Hepatocyte (in vitro differentiated cells): ENCODE data around the gene SCARF2. TPM values are rescaled to one million over a fixed set of nuclear protein-coding genes. Genes with fewer than 3 reads are reported as not detected.

Experiments used
- DNase-seq: peaks from one replicate; pipeline ENCODE4 v3.0.0-alpha.2; 2016; ENCODE audit warnings: low spot score
- H2AFZ ChIP-seq: fragments of 200-600 bp; sonication (generic); 2 replicates; pipeline ENCODE4 v1.6.0; 2016; ENCODE audit warnings: antibody characterized with exemption, mild to moderate bottlenecking
- H3K27ac ChIP-seq: fragments of 200-600 bp; sonication (generic); 2 replicates; pipeline ENCODE4 v1.5.1; 2016; ENCODE audit warnings: mild to moderate bottlenecking
- H3K27me3 ChIP-seq: fragments of 200-600 bp; sonication (generic); 2 replicates; pipeline ENCODE4 v1.6.1; 2016
- H3K36me3 ChIP-seq: fragments of 200-600 bp; sonication (generic); replicated peaks from 2 replicates; pipeline ENCODE4 v1.5.1; 2016; ENCODE audit warnings: low read depth; ENCODE audit not compliant: insufficient read depth
- H3K4me1 ChIP-seq: fragments of 200-600 bp; sonication (generic); 2 replicates; pipeline ENCODE4 v1.5.1; 2016; ENCODE audit warnings: mild to moderate bottlenecking, moderate library complexity; ENCODE audit not compliant: insufficient read depth
- H3K4me2 ChIP-seq: fragments of 200-600 bp; sonication (generic); 2 replicates; pipeline ENCODE4 v1.6.0; 2016
- H3K4me3 ChIP-seq: fragments of 200-600 bp; sonication (generic); 2 replicates; pipeline ENCODE4 v1.5.1; 2016; ENCODE audit warnings: mild to moderate bottlenecking
- H3K79me2 ChIP-seq: fragments of 200-600 bp; sonication (generic); 2 replicates; pipeline ENCODE4 v1.6.0; 2017; ENCODE audit warnings: mild to moderate bottlenecking
- H3K9me2 ChIP-seq: fragments of 200-600 bp; sonication (generic); replicated peaks from 2 replicates; pipeline ENCODE4 v1.6.0; 2017; ENCODE audit warnings: mild to moderate bottlenecking; ENCODE audit not compliant: insufficient read depth
- H3K9me3 ChIP-seq: fragments of 200-600 bp; sonication (generic); 2 replicates; pipeline ENCODE4 v1.5.1; 2016; ENCODE audit warnings: low read depth, mild to moderate bottlenecking
- H4K20me1 ChIP-seq: fragments of 200-600 bp; sonication (generic); 2 replicates; pipeline ENCODE4 v1.6.0; 2016; ENCODE audit warnings: mild to moderate bottlenecking; ENCODE audit not compliant: insufficient read depth, poor library complexity, severe bottlenecking
- EZH2 ChIP-seq: fragments of 200-600 bp; sonication (generic); IDR thresholded peaks from 2 replicates; pipeline ENCODE4 v1.6.1; 2016; ENCODE audit warnings: antibody characterized with exemption, mild to moderate bottlenecking, borderline replicate concordance
- EZH2phosphoT487 ChIP-seq: fragments of 200-600 bp; sonication (generic); IDR thresholded peaks from one replicate; pipeline ENCODE4 v1.6.1; 2018; ENCODE audit warnings: antibody characterized with exemption, mild to moderate bottlenecking, low read depth, moderate library complexity; ENCODE audit not compliant: unreplicated experiment, severe bottlenecking
- WGBS: methylation state at CpG from one replicate; pipeline ENCODE4 v1.1.6; 2016; ENCODE audit warnings: low lambda C conversion rate; ENCODE audit errors: missing lambda C conversion rate; 5-methylcytosine and 5-hydroxymethylcytosine counted together
- polyA plus RNA-seq: library from polyadenylated mRNA; unstranded; fragments of >200 nt; fragmentation: Nextera tagmentation; extraction: Ambion mirVana; gene quantifications from 2 replicates; pipeline ENCODE4 v1.2.1, GENCODE V29; 2016
- total RNA-seq: library from RNA; depleted of rRNA; stranded (reverse); fragments of >200 nt; gene quantifications from 2 replicates; pipeline ENCODE4 v1.2.3, GENCODE V29; 2014
- TF ChIP-seq, protein P1 (sequence below): fragments of 200-600 bp; sonication (generic); IDR thresholded peaks from 2 replicates; pipeline ENCODE4 v1.5.1; 2016; ENCODE audit warnings: antibody characterized with exemption, mild to moderate bottlenecking; ENCODE audit not compliant: poor library complexity

Gene SCARF2
- total and polyA plus RNA-seq, 2 experiments from 2014 or later = 19.3 to 35.2 TPM

DNA sequence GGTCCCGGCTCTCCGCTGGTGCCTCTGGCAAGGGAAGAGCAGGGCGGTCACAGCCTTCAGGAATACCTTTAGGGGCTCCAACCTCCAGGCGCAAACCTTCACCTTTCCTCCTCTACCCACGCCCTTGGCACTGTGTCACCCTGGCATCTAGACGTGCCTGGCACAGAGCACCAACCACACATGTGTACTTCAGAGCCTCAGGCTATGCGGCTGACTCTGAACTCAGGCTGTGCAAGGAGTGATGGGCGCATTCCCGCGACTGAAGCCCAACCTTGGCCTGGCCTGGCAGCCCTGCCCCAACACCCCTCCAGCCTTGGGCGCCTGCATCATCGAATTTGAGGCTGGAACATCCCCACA is 11.4 kb downstream of the SCARF2 start:
- DNase-seq = no peak
- Histone ChIP-seq H3K4me2 (no peak overlapping the region), H3K79me2 (peaks cover 10% of the 10 kb centered on the region), H3K9me3 (no peaks in the 10 kb centered on the region), H3K36me3 (no peaks in the 10 kb centered on the region), H3K27ac (no peak overlapping the region), H3K9me2 (no peaks in the 10 kb centered on the region), H3K4me3 (no peak overlapping the region), H4K20me1 (peaks cover 21% of the 10 kb centered on the region), H3K4me1 (peaks cover 39% of the 10 kb centered on the region), H3K27me3 (peaks cover 6% of the 10 kb centered on the region), H2AFZ (no peak overlapping the region)
- 97% methylated on average over 12 of the region's 12 CpGs for WGBS
- TF ChIP-seq EZH2 = no peak
- TF ChIP-seq EZH2phosphoT487 = no peak
- TF ChIP-seq, protein P1, sequence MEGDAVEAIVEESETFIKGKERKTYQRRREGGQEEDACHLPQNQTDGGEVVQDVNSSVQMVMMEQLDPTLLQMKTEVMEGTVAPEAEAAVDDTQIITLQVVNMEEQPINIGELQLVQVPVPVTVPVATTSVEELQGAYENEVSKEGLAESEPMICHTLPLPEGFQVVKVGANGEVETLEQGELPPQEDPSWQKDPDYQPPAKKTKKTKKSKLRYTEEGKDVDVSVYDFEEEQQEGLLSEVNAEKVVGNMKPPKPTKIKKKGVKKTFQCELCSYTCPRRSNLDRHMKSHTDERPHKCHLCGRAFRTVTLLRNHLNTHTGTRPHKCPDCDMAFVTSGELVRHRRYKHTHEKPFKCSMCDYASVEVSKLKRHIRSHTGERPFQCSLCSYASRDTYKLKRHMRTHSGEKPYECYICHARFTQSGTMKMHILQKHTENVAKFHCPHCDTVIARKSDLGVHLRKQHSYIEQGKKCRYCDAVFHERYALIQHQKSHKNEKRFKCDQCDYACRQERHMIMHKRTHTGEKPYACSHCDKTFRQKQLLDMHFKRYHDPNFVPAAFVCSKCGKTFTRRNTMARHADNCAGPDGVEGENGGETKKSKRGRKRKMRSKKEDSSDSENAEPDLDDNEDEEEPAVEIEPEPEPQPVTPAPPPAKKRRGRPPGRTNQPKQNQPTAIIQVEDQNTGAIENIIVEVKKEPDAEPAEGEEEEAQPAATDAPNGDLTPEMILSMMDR = no peak

DNA sequence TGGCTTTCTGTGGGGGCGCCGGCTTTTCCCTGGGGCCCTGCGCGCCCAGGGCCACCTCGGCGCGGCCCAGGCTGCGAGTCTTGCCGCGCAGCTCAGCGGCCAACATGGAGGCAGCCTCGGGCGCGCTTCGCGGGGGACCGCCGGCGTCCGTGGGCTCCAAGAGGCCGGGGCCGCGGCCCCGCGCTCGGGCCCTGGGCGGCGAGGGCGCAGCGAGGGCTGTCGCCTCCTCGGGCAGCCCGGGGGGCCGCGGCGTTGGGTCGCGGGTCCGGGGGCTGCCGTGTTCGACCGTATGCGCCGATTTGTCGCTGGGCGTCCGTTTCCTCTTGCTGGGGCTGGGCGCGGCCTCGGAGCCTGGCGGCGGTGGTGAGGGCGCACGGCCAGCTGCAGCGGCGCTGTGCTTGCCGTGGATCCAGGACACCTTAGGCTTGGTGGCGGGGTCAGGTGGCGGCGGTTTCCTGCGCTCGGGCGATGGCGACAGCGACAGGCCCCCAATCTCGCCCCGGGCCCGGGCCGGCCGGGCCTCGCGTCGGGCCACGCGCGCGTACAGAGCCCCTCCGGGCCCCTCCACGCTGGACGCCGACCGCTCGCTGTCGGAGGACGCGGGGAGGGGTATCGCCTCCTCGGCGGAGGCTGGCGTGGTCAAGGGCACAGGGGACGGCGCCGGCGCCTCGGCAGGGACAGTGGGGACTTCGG is 11.9 kb downstream of the SCARF2 start:
- Histone ChIP-seq H3K27ac (no peak overlapping the region), H2AFZ (no peak overlapping the region), H3K4me1 (peaks cover 35% of the 10 kb centered on the region), H3K4me3 (no peak overlapping the region), H3K9me3 (no peaks in the 10 kb centered on the region), H3K27me3 (peaks cover 6% of the 10 kb centered on the region), H3K9me2 (no peaks in the 10 kb centered on the region), H3K4me2 (no peak overlapping the region), H4K20me1 (peaks cover 16% of the 10 kb centered on the region), H3K79me2 (peaks cover 7% of the 10 kb centered on the region), H3K36me3 (no peaks in the 10 kb centered on the region)
- DNase-seq = no peak
- TF ChIP-seq, protein P1 = no peak
- TF ChIP-seq EZH2phosphoT487 (no peak), EZH2 (no peak)
- WGBS = over 99% methylated on average over 78 of the region's 96 CpGs

DNA sequence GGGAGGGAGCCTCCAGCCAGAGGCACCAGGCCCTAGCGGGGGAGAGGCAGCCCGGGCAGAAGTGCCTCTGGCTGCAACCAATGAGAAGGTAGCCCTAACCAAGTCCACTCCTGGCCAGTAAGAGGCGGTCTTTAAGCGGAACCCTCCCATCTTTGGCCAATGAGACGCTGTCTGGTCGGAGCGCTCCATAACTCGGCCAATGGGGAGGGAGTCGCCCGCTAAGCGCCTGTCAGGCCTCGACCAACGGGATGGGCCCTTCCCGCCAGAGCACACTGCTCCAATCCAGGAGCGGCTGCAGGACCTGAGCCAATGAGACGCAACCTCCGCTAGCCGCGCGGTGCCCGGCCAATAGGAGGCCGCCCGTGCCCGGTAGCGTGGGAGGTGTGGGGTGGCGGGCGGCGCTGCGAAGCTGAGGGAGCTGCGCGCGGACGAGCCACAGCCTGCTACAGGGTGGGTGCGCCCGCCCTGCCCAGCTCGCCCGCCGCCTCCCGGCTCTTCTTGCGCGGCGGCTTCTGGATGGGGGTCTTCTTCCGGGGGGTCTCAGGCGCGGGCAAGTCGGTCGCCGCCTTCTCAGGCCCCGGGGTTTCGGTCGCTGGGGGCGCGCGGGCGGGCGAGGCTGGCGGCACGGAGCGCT is 12.6 kb downstream of the SCARF2 start:
- TF ChIP-seq, protein P1 = no peak
- TF ChIP-seq EZH2phosphoT487 = no peak
- TF ChIP-seq EZH2 = no peak
- Histone ChIP-seq H3K27me3 (peaks cover under 1% of the 10 kb centered on the region), H3K4me1 (peaks cover 31% of the 10 kb centered on the region), H3K4me2 (no peak overlapping the region), H3K9me2 (no peaks in the 10 kb centered on the region), H3K36me3 (no peaks in the 10 kb centered on the region), H3K27ac (peak overlapping the region; percentile 94), H3K9me3 (no peaks in the 10 kb centered on the region), H4K20me1 (peaks cover 9% of the 10 kb centered on the region), H3K4me3 (no peak overlapping the region), H2AFZ (no peak overlapping the region), H3K79me2 (peaks cover under 1% of the 10 kb centered on the region)
- 98% methylated on average over 30 of the region's 59 CpGs for WGBS
- DNase-seq = peak; percentile 7
